CD4-positive, alpha-beta T cell treated with Interleukin-15 for 4 hours (primary cell): ENCODE data around the gene DOK6.
"Not testable (repeated sequence)": the region's sequence is repeated elsewhere in the genome, so short reads cannot be mapped to it uniquely, and the experiment has no call there.

Experiments used
- DNase-seq: peaks from one replicate; pipeline ENCODE4 v3.0.0-alpha.2; 2020; ENCODE audit warnings: low spot score

Gene DOK6

GRCh38 chr18:69871363-69871762, 470.7 kb downstream of the DOK6 start:
- no peak for DNase-seq

- DNase-seq: no peak
Measured at GRCh38 chr18:69872661-69873060, 472.0 kb downstream of the DOK6 start.

- DNase-seq: no peak
Measured at GRCh38 chr18:69874058-69874457, 473.4 kb downstream of the DOK6 start.

GRCh38 chr18:69876490-69876889, 475.8 kb downstream of the DOK6 start:
- DNase-seq: no peak

- no peak for DNase-seq
Measured at GRCh38 chr18:69878213-69878933, 477.7 kb downstream of the DOK6 start.

GRCh38 chr18:69879051-69879450, 478.4 kb downstream of the DOK6 start:
- not testable (repeated sequence) for DNase-seq

GRCh38 chr18:69880083-69880482, 479.4 kb downstream of the DOK6 start:
- no peak for DNase-seq

- DNase-seq: no peak
Measured at GRCh38 chr18:69882965-69883668, 482.4 kb downstream of the DOK6 start.

- no peak for DNase-seq
Measured at GRCh38 chr18:69883781-69884180, 483.1 kb downstream of the DOK6 start.

- no peak for DNase-seq
Measured at GRCh38 chr18:69885355-69885754, 484.7 kb downstream of the DOK6 start.

GRCh38 chr18:69885841-69886531, 485.3 kb downstream of the DOK6 start:
- peak; percentile 70 for DNase-seq

GRCh38 chr18:69887256-69887655, 486.6 kb downstream of the DOK6 start:
- DNase-seq: no peak

- DNase-seq: peak; percentile 21
Measured at GRCh38 chr18:69889009-69889408, 488.3 kb downstream of the DOK6 start.

GRCh38 chr18:69890558-69890957, 489.9 kb downstream of the DOK6 start:
- no peak for DNase-seq

GRCh38 chr18:69894467-69894866, 493.8 kb downstream of the DOK6 start:
- DNase-seq: no peak

GRCh38 chr18:69895066-69896047, 494.7 kb downstream of the DOK6 start:
- DNase-seq: peak; percentile 52

GRCh38 chr18:69897397-69898108, 496.9 kb downstream of the DOK6 start:
- DNase-seq: peak; percentile 49

GRCh38 chr18:69898241-69898861, 497.7 kb downstream of the DOK6 start:
- DNase-seq: peak; percentile 25
